AG04449 (cell line): ENCODE data around the gene TP73.

ENCODE experiments used
- CTCF ChIA-PET: fragments of 350-600 bp; formaldehyde crosslinking; extraction: SDS; loops from one replicate; lab custom pipeline; 2021; ENCODE audit warnings: antibody characterized with exemption; lab: Yijun Ruan, JAX
- POLR2A ChIA-PET: fragments of 400-600, 350-600 bp; formaldehyde crosslinking; extraction: SDS; loops from one replicate; lab custom pipeline; 2020; ENCODE audit warnings: antibody characterized with exemption, inconsistent platforms; lab: Yijun Ruan, JAX
- DNase-seq: peaks from one replicate; pipeline ENCODE4 v3.0.0-alpha.2; 2010; ENCODE audit warnings: low read depth, low spot score
- H3K4me3 ChIP-seq: 2 replicates; pipeline ENCODE4 v1.5.1; 2011; ENCODE audit warnings: low read depth, mild to moderate bottlenecking, control low read depth, low read length
- CTCF ChIP-seq: IDR thresholded peaks from one replicate; pipeline ENCODE4 v1.5.1; 2011; ENCODE audit warnings: mild to moderate bottlenecking, moderate library complexity, low read length, control low read depth, inconsistent platforms; ENCODE audit not compliant: insufficient read depth; ENCODE audit errors: missing control alignments

Gene TP73

GRCh38 chr1:3734602-3735001 is 82.3 kb downstream of the TP73 start:
- TF ChIP-seq CTCF = no peak
- POLR2A ChIA-PET = no interaction called here
- DNase-seq = no peak
- CTCF ChIA-PET = interaction anchor here (2.1 kb wide), 1 partner anchor 10 kb away, joined by 17 read pairs; no protein-coding TSS in a partner anchor
- H3K4me3 ChIP-seq = no peak overlapping the region

DNA sequence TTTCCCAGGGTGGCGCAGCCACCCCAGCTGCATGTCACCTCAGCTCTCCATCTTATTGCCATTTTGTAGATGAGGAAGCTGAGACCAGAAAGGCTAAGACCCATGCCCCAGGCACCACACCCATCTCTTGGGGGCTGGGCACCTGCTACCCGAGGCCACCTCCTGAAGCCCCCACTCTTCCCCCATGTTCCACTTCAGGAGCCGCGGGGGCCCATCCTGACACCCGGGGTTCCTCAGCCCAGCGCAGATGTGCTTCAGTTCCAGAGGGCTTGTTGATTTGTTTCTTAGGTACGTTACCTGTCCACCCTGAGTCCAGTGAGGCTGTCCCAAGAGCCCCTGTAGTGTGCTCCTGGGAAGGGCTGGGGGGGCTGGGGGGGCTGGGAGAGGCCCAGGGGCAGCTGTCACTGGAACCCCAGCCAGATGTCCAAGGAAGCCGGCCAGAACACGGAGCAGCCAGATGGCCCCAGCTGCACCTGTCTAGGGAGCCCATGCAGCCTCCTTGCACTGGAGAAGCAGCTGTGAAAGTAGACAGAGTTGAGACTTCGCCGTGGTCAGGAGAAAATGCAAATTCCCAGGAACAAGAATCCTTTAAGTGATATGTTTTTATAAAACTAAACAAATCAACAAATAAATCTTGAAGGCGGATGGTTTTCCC is 82.8 kb downstream of the TP73 start:
- no peak for TF ChIP-seq CTCF
- DNase-seq = no peak
- ChIA-PET CTCF (interaction anchor here (0.8 to 2.7 kb wide), 3 partner anchors 8 to 11 kb away, joined by 3 to 17 read pairs (median 10); no protein-coding TSS in a partner anchor), POLR2A (no interaction called here)
- H3K4me3 ChIP-seq = no peak overlapping the region

GRCh38 chr1:3735688-3736087 is 83.4 kb downstream of the TP73 start:
- TF ChIP-seq CTCF = no peak
- DNase-seq = no peak
- ChIA-PET POLR2A (no interaction called here), CTCF (interaction anchor here (0.8 to 2.7 kb wide), 2 partner anchors 8 to 12 kb away, joined by 3 to 10 read pairs; no protein-coding TSS in a partner anchor)
- H3K4me3 ChIP-seq = no peak overlapping the region

GRCh38 chr1:3736131-3736561 is 83.8 kb downstream of the TP73 start:
- no peak overlapping the region for H3K4me3 ChIP-seq
- POLR2A ChIA-PET = no interaction called here
- no peak for DNase-seq
- CTCF ChIA-PET = interaction anchor here (0.7 to 2.7 kb wide), 3 partner anchors 9 to 12 kb away, joined by 3 to 10 read pairs (median 3); no protein-coding TSS in a partner anchor
- no peak for TF ChIP-seq CTCF

GRCh38 chr1:3736708-3737107 is 84.4 kb downstream of the TP73 start:
- ChIA-PET CTCF (interaction anchor here (0.7 to 2.7 kb wide), 2 partner anchors 9 to 12 kb away, joined by 3 to 10 read pairs; no protein-coding TSS in a partner anchor), POLR2A (no interaction called here)
- TF ChIP-seq CTCF = no peak
- no peak for DNase-seq
- no peak overlapping the region for H3K4me3 ChIP-seq

DNA sequence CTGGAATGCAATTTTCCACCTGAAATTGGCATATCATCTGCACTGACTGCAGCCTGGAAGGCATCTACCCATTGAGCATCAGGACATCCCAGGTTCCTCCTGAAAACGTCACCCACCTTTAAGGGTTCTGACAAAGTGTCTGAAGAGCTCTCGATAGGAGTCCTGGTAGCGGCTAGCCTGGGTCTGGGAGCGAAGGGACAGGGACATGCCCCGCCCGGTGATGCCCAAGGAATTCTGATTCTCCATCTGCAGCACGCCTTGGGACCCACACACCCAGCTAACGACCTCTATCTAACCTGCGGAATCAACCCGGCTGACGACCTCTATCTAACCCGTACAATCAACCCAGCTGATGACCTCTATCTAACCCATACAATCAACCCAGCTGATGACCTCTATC is 86.6 kb downstream of the TP73 start:
- ChIA-PET POLR2A (no interaction called here), CTCF (interaction anchor here (1.0 to 1.6 kb wide), 3 partner anchors 12 to 43 kb away, joined by 3 to 6 read pairs (median 3); no protein-coding TSS in a partner anchor)
- no peak for TF ChIP-seq CTCF

More for the DNA sequence above, 86.6 kb downstream of the TP73 start:
- DNase-seq = no peak
- H3K4me3 ChIP-seq = no peak overlapping the region
